Superior temporal gyrus (tissue), 1 donor: ENCODE results near the gene ZC2HC1B.

Source experiments
- DNase-seq: peaks from one replicate; pipeline ENCODE4 v3.0.0-alpha.2; 2016; ENCODE audit errors: extremely low spot score

The ZC2HC1B gene

DNA sequence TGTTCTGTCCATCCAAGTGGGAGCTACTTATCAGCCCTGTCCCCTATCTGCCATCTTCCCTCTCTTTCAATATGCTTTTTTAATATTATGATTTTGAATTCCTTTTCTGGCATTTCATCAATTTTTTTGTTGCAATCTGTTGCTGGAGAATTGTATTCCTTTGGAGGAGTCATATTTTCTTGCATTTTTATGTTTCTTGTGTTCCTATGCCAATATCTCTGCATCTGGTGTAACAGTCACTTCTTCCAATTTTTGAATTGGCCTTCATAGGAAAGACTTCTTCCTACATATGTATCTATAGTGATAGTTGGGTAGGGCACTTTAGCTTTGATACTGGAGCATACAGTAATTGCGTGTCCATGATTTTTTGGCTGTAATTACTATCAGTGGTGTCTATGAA lies 70.1 kb downstream of the ZC2HC1B start:
- no peak for DNase-seq

DNA sequence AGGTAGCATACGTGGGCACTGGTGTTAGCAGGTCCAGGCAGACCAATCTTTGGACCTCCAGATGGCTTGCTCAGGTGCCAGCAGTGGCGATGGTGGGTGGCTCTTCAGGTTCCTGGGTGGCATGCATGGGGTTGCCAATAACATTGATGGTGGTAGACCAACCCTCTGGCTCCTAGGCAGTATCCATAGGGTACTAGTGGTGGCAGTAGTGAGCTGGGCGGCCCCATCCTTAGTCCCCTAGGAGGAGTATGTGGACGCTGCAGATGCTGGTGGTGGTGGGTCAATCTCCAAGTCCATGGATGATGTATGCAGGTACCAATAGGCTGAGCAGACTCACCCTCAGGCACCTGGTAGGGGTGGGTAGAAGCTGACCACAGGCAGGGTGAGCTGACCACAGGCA lies 70.6 kb downstream of the ZC2HC1B start:
- DNase-seq = no peak

DNA sequence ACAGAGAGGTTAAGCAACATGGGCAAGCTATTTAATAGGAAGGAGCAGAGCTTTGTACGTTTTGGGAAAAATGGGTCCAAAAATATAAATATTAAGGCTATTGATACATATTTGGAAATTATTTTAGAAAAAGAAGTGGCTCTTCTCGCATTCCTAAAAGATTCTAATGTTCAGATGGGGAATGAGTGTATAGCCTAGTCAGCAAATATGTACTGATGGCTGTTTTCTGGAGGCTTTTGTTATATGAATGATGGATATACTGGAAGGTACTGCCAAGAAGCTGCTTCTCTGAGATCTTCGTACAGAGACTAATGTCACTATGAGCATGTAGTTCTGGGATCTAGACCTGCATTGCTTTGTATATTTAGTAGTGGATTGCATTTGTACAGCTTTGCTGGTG lies 72.1 kb downstream of the ZC2HC1B start:
- no peak for DNase-seq

DNA sequence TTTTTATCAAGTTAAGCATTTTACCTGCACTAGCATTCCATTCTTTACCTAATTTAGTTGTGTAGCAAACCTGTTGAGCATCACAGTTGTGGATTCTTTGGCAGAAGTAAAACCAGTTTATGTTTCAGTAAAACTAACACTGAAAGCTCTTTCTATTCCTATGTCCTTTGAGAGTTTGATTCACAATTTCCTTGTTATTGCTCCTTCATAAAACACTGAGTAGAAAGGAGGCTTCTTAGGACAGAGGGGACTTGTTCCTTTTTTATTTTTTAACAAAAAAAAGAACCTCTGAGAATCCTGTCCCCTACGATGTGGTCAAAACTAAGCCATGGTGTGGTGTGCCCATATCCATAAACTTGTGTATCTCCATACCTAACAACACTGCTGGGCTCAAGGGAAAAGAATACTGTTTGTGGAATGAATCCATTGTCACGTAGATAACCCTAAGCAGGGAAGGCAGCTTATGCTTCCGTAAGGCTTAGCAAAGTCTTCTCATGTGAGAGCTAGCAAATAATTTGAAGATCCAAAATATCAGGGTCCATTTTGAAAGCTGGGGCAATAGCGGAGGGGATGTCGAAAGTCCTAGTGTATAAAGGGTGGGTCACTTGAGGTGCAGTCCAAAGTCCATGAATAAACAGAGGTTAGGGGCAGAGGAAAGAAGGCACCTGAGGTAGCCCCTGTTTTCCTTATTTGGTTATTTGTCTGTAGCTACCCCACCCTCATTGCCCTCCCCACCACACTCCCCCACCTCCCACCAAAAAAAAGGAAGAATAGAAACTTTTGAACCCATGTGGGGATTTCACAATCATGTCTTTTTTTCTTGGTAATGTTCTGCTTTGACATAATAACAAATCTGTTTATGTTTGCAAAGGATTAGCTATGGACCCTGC lies 72.7 kb downstream of the ZC2HC1B start:
- no peak for DNase-seq

DNA sequence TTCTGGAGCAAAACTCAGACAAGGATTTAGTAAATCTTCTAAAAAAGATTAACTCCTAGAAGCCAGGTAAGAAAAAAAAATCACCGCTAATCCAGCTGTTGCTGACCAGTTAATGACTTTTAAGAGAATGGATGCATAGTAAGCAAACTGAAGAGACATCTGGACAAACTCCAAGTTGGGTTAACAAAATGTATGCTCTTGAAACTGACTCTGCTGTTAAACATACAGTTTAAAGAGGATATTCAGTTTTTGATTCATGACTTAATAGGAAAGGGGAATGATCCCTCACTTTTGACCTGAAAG lies 73.3 kb downstream of the ZC2HC1B start:
- no peak for DNase-seq

DNA sequence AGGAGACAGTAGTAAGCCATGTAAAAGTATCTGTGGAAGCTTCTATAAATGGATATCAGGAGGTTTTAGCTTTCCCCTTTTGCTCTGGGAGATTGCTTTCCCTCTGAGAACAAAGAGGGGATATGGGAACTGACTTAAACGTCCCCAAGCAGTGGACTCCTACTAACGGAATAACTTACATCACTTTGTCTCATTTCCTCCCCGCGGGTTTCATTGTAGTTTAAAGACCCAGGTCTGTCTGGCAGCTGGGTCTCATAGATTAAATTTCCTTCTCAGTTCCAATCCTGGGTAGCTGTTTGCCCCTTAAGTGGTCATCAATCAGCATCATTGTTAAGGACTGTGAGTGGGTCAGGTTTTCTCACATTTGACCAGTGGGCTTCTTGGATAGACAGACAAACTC lies 75.1 kb downstream of the ZC2HC1B start:
- no peak for DNase-seq

DNA sequence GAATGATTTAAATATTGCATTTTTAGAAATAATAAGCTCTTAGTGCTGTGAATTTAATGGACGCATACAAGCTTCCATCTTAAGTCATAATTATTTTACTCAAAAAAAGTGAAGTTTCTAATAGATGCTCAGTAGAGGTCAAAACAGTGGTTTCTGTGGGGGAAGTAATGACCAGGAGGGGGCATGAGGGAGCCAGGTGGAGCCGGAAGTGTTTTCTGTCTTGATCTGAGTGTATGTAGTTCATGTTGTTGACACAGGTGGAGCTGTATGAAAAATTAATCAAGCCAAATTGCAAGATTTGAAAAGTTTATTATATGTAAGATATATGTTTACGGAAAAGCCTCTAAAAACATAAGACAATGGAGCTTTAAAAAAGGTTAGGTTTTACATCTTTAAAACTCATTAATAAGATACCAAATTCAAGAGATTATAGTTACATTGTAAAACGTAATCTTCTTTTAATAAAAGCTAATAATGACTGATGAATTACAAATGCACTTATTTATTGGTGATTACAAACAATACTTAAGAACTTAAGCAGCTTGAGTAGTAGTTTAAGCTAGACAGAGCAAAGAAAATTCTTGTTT lies 75.8 kb downstream of the ZC2HC1B start:
- no peak for DNase-seq

DNA sequence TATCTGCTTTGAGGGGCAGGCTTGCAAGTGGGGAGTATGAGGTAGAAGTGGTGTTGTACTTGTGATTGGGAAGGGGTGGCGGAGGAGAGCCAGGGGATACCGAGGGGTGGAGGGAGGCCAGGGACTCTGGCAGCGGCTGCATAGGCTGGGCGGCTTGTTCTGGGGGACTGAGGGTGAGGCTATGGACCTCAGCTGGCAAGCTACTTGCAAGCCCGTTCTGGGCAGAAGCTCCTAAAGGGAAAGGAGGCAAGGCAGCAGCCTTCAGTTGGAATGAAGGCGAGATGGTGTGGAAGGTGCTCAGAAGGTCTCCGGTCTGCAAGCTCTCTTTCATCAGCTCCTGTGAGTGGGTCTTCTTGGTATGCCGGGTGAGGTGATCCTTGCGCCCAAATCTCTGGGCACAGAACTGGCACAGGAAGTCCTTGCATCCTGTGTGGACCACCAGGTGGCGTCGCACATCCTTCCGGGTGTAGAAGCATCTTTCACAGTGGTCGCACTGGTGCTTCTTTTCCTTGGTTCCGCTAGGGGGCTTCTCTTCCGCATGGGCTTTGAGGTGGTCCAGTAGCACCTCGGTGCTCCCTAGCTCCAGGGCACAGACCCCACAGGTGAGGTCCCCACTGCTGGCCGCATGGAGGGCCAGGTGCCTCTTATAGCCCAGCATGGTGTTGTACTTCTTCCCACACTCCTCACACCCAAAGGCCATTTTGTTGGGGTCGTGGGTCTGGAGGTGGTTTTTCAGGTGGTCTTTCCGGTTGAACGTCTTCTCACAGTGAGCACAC lies 77.8 kb downstream of the ZC2HC1B start:
- peak; percentile 28 for DNase-seq

DNA sequence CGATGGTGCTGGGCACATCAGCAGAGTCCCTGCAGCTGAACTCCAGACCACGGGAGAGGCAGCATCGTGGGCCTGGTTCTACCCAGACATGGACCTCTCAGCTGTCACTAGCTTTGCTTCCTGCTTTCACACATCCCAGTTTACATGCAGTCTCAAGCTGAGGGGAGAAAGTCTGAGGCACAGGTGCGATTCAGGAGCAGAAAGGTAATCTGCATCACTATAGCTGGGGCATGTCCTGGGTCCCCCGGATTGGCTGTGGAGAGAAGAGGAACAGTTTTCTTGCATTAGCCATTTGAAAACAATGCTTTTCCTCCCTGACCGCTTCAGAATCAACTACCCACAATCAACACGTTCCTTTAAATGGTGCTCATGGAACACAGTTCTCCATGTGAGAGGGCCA lies 83.9 kb downstream of the ZC2HC1B start:
- DNase-seq = no peak

DNA sequence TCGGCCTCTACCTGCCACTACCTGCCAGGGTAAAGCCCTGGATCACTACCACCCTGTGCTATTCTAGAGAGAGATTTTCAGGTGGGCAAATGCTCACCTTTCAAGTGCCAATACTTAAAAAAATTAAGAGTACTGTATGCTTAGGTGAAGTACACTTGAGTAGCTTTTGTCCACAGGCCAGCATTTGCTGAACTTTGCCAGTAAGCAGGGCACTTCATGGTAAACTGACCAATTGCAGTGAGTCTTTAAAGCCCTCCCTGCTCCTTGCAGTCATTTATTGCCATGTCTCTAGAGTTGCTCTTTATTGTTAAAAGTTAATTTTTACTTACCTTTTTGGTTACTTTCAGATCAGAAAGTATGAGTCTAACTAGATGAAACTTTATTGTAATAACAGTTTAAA lies 85.3 kb downstream of the ZC2HC1B start:
- DNase-seq = no peak

DNA sequence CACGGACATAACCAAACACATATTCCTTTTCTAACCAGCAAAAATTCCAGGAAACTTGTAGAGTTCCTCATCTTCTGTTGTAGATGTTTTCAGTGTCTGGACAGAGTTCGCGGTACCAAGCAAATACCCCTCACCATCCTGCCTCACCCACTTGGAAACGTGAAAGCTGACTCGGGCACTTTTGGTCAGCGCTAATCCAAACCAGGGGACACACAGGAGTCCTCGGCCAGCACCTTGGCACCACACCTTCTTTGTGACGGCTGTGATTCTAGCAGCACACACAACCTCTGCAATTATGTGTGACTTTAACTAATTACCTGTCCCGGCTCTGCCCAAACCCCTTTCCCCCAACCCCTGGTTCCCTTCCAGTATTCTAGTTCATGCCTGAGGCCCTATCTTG lies 85.7 kb downstream of the ZC2HC1B start:
- DNase-seq = no peak

DNA sequence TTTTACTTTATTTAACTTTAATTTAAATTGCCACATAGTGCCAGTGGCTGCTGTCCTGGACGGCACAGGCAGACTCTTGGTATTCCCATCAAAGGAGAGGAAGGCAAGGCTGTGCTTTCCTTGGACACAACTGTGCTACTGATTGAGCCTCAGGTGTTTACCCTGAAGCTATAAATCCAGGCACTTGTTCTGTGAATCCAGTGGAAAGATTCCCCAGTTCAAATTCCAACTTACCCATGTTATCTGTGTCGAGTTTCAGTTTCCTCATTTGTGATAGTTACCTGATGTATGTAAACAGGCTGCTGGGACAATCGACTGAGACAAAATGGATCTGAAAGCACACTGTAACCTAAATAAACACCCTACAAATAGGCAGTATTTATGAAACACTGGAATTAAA lies 86.6 kb downstream of the ZC2HC1B start:
- no peak for DNase-seq

DNA sequence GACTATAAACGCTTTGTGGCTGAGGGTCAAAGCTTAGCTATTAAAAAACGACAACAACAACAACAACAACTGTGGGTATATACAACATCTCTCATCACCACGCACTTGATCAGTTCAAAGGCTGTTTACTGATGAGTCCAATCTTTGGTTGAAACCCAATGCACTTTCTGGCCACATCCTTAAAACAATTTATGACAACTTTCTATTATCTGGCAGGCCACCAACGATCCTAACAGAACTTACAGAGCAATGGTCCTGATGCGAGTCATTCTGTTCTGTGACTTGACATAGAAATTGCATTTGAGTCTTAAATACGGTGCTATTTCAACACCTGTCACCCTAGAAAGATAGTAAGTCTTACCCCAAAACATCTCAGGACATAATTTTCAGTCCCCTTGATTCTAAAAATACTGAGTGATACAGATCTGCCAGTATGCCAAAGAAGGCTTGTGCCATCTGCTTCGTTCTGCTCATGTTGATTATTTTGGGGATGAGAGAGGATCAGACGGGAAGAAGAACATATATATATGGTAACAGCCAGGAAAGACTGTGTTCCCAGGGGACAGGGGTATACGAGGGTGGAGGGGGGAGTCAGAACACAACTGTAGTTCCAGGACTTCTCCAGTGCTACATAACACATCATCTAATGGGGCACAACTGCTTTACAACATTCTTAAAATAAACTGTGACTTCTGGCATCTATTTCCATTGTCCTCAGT lies 87.9 kb downstream of the ZC2HC1B start:
- peak; percentile 71 for DNase-seq

DNA sequence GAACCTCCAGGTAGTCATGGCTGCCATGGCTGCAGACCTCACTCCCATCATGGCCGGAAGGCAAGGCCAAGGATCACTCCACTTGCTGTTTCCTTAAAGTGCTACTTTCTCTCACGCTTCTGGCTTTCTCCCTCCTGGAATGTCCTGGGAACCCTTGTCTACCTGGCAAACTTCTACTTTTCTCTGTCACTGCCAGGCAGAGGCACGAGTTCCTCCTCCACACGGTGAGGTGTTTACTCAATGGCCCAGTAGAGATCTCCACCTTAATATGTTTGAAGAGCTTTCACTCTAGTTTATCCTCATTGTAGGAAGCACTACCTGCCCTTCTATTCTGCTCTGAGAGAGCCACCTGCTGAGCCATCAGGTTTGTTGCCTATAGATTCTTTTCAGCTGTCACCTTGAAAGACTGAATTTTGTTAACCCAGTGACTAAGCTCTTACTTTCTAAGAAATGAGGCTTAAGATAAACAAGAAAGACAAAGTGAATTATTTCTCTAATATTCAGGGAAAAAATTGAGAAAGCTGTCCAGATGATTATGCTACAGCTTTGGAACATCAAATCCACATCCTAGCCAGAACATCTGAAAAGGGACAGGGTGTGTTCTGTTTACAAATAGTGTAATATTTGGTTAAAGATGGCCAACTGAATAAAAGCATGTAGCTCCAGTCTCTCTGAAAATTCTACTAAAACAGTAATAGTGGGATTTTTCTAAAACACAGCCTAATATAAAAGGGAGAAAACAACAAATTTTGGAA lies 88.8 kb downstream of the ZC2HC1B start:
- no peak for DNase-seq

DNA sequence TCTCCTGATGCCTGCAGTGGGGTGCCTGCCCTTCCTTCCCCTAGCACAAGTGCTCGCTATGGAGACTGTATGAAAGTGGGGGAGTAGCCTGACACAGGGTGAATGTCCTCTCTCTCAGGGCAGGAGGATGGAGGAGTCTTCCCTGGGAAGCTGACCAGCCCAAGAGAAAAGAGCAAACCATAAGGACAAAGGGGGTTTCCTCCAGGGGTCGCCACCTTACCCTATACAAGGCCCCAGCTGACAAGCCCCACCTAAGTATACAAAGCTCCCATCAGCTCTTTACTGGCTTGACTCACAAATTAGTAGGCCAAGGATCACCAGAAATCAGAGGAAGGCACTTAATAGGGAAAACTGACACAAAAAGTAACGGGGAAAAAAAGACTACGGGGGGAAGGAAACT lies 89.6 kb downstream of the ZC2HC1B start:
- no peak for DNase-seq

DNA sequence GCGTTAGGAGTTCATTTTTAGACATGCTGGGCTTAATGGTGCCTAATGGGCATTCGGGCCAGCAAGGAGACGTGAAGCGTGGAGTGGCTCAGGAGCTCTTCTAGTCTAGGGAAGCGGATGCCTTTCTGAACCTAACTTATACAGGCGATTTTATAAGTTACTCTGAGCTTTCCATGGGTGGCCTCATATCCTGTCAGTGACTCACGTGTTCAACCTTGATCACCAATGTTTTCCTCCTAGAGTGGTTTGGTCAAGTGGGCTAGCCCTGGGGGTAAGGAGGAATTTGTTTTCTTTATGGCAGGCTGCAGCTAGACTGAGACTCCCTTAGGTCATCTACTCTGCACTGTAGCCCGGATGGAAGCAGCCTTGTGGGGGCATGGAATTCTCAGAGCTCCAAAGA lies 91.7 kb downstream of the ZC2HC1B start:
- DNase-seq = no peak

DNA sequence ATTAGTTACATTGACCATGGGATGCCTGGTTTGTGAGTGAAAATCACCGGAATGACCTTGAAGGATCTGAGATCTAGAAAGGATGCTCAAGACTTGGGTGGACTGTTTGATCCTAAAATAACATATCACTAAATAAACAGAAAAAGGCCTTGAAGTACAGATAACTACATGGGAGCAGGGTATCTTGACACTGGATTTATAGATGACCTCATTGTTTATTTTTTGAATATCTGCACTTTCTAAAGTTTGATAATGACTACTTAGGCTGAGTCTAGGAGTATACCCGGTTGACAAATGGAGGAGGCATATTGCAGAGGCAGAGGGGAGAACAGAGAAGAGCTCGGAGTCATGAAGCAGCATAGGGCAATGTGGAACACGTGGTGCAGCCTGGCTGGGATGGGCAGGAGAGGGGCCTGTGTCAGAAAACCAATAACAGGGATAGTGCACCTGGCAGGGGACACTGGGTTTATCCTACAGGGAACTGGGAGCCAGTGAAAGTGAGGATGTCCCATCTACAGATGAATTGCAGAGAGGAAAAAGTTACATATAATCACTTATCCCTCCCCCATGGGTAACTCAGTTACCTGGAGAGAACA lies 93.5 kb downstream of the ZC2HC1B start:
- no peak for DNase-seq

DNA sequence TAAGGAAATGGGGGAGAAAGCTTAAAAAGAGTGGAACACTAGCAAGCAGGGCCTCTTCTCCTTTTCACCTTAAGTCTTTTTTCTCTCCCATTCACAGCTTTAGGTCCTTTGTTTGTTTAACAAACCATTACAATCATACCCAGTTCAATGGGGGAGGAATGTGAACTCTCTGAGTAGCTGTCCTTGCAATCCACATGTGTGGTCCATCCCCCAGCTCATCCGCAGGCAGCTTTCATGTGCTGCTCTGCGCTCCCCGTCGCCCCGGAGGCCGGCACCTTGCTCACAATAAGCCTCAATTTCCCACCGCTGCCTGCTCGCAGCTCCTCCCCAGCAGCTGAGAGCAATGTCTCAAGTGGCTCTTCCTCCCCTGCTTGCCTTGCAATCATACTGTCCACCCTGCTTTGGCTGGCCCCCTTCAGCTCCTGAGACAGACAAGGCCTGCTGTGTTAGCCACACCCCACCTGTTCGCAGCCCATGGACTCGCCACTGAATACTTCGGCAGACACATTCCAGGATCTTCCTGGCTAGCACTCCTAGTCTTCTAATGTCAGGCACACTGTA lies 94.6 kb downstream of the ZC2HC1B start:
- DNase-seq = no peak

DNA sequence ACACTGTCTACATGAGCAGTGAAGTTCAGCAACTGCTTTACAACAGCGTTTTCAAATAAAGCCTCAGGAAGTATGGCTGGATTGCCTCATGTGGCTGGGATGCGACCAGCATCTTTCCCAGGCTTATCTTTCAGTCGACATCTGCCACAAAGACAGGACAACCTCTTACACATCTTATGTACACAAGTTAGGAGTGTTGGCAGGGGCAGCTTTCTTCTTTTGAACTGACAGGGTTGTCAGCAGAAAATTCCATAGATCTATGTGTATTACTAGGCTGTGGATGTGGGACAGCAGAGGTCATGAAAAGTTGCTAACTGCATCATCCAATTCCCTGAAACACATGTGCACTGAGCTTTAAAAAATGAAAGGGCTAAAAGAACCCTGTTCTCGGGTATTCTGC lies 95.7 kb downstream of the ZC2HC1B start:
- DNase-seq = no peak

DNA sequence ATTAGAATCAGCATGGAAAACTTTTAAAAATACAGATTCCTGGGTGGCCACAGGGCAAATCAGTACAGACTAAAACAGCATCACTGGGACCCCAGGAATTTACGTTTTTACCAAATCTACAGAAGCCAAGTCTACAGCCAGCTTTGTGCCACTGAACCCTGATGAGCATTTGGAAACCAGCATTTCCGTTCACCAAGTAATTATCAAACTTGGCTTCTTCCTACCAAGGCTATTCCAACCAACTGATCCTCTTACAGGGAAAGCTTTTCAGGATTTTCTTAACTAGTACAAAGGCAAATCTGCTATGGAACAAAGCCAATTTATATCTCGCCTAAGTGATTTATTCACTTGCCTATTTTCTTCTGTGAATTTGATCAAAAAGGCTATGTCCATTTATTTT lies 96.8 kb downstream of the ZC2HC1B start:
- DNase-seq = no peak
